ENCODE results near the gene MGRN1.

MGRN1 gene

DNA sequence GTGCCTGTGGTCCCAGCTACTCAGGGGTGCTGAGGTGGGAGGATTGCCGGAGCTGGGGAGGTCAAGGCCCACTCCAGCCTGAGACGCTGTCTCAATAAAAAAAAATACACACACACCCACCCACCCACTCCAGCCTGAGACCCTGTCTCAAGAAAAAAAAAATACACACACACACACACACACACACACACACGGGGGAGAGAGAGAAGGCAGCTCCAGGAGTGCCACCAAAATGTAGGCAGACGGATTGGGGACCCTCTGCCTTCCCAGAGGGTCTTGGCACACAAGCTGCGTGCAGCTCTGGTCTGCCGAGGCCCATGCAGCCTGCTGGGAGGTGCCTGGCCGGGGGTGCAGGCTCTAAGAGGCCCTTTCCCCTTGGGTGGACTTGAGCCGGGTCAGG lies 62.8 kb downstream of the MGRN1 start:
- Histone ChIP-seq H3K4me3 (replicated peaks; ENCODE audit: low read depth, low read length) (no peak overlapping the region), H3K36me3 (ENCODE audit: control insufficient read depth, insufficient read depth, low read length) (peaks cover 42% of the 10 kb centered on the region), H3K27me3 (replicated peaks; ENCODE audit: control insufficient read depth, insufficient read depth, low read length) (no peaks in the 10 kb centered on the region)
- TF ChIP-seq, protein P1, sequence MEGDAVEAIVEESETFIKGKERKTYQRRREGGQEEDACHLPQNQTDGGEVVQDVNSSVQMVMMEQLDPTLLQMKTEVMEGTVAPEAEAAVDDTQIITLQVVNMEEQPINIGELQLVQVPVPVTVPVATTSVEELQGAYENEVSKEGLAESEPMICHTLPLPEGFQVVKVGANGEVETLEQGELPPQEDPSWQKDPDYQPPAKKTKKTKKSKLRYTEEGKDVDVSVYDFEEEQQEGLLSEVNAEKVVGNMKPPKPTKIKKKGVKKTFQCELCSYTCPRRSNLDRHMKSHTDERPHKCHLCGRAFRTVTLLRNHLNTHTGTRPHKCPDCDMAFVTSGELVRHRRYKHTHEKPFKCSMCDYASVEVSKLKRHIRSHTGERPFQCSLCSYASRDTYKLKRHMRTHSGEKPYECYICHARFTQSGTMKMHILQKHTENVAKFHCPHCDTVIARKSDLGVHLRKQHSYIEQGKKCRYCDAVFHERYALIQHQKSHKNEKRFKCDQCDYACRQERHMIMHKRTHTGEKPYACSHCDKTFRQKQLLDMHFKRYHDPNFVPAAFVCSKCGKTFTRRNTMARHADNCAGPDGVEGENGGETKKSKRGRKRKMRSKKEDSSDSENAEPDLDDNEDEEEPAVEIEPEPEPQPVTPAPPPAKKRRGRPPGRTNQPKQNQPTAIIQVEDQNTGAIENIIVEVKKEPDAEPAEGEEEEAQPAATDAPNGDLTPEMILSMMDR (IDR thresholded peaks at IDR 0.05; ENCODE audit: insufficient read depth, low read length, poor library complexity, severe bottlenecking) = no peak
- DNase-seq (ENCODE audit: extremely low read depth, insufficient read length) = no peak

DNA sequence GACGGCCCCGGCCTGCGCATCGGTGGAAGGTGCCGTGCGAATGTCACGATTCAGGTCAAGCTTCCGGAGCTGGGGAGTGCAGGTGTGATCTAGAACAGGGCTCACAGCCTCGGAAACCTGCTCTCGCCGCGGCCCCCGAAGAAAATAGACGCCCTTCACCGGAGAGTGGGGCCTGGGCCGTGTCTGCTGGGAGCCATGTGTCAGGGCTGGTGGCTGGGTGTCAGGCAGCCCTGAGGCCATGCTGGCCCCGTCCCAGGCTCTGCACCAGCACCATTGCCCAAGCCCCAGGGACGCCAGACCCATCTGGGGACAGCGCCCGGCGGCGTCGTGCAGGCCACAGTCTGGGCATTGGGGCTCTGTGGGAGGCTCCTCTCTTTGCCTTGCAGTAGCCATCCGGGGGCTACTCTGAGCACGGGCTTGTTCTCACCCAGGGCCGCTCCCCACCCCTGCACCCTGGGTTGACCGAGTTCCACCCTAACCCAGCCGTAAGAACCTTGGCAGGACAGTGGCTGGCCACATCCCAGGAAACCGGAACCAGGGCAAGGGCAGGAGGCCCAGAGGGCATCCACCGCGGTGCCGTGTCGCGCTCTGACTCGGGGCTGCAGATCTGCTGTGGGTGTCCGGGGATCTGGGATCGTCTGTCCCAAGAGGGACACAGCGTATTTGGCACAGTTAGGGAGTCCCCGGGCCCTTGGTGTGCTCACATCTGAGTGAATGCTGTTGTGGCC lies 63.5 kb downstream of the MGRN1 start:
- peaks cover 36% of the 10 kb centered on the region for H3K36me3 ChIP-seq (ENCODE audit: control insufficient read depth, insufficient read depth, low read length)
- no peak for DNase-seq (ENCODE audit: extremely low read depth, insufficient read length)
- no peaks in the 10 kb centered on the region for H3K27me3 ChIP-seq (replicated peaks; ENCODE audit: control insufficient read depth, insufficient read depth, low read length)

DNA sequence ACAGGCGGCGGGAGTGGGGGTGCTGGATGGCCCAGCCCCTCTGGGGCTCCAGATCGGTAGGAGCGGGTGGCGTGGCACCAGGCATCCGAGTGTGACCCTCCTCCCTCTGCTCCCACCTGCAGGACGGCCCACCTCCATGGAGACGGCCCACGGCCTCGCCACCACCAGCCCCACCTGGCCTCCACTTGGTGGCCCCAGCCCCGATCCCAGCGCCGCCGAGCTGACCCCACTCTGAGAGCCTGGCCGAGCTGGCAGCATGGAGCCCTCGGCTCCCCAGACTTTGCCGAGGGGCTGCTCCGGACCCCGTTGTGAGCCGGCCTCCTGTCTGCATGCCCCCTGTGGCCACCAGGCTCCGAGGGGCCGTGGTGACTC lies 64.0 kb downstream of the MGRN1 start:
- peaks cover 32% of the 10 kb centered on the region for H3K36me3 ChIP-seq (ENCODE audit: control insufficient read depth, insufficient read depth, low read length)

More for the DNA sequence above, 63.5 kb downstream of the MGRN1 start:
- H3K4me3 ChIP-seq (replicated peaks; ENCODE audit: low read depth, low read length) = no peak overlapping the region
- TF ChIP-seq, protein P1 (IDR thresholded peaks at IDR 0.05; ENCODE audit: insufficient read depth, low read length, poor library complexity, severe bottlenecking) = no peak

DNA sequence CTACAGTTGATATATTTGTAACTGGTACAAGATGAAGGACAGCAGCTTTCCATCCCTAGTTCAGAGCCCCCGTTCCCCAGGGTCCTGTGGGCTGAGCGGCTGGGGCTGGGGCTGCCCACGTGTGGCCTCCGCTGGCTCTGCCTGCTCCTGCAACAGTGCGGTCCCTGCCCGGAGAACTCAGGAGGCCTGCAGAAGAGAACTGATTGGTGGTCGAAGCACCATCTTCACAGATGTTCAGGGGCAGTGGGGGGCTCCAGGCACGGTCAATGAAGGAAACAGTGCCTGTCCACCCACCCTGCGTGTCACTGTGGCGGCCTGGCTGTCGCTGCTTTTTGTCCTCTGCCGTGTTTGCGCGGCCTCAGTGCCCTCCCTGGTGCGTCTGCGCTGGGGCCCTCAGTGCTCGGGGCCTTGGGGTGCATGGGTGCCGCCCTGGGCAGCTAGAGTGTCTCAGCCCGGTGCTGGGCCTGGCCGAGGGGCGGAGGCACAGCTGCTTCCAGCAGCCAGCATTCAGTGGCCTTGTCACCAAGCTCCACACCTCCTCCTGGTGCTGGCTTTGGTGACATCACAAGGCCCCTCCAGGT lies 64.6 kb downstream of the MGRN1 start:
- TF ChIP-seq, protein P1 (IDR thresholded peaks at IDR 0.05; ENCODE audit: insufficient read depth, low read length, poor library complexity, severe bottlenecking) = no peak
- peaks cover 28% of the 10 kb centered on the region for H3K36me3 ChIP-seq (ENCODE audit: control insufficient read depth, insufficient read depth, low read length)

More for the DNA sequence above, 64.0 kb downstream of the MGRN1 start:
- no peaks in the 10 kb centered on the region for H3K27me3 ChIP-seq (replicated peaks; ENCODE audit: control insufficient read depth, insufficient read depth, low read length)
- TF ChIP-seq, protein P1 (IDR thresholded peaks at IDR 0.05; ENCODE audit: insufficient read depth, low read length, poor library complexity, severe bottlenecking) = no peak
- H3K4me3 ChIP-seq (replicated peaks; ENCODE audit: low read depth, low read length) = no peak overlapping the region
- DNase-seq (ENCODE audit: extremely low read depth, insufficient read length) = no peak

DNA sequence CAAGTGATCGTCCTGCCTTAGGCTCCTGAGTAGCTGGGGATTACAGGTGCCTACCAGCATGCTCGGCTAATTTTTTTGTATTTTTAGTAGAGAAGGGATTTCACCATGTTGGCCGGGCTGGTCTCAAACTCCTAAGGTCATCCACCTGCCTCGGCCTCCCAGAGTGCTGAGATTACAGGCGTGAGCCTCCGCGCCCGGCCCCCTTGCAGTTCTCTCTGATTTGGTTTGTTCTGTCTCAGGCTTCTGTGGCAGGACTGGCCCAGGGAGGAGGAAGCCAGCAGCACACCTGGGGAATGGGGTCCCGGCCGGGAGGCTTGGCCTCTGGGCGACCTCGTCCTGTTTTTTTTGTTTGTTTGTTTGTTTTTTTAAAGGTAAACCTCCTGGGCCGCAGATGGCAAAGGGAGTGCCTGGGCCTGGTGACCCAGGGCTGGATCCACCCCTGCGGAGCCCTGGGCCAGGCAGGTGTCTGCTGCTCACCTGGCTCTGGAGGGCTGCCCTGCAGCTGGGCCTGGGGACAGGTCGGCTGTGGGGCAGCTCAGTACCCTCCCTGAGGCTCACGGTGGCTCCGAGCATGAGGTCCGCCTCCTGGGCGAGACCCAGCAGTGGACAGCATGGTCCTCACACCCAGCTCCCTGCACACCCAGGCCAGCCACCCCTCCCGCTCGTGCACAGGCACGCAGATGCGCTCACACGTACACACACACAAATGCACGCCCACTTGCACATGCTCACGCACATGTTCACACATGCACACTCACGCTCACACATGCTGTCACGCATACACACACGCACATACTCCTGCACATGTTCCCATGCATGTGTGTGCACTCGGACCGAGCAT lies 65.5 kb downstream of the MGRN1 start:
- Histone ChIP-seq H3K4me3 (replicated peaks; ENCODE audit: low read depth, low read length) (no peak overlapping the region), H3K36me3 (ENCODE audit: control insufficient read depth, insufficient read depth, low read length) (peaks cover 22% of the 10 kb centered on the region), H3K27me3 (replicated peaks; ENCODE audit: control insufficient read depth, insufficient read depth, low read length) (no peaks in the 10 kb centered on the region)
- no peak for DNase-seq (ENCODE audit: extremely low read depth, insufficient read length)
- TF ChIP-seq, protein P1 (IDR thresholded peaks at IDR 0.05; ENCODE audit: insufficient read depth, low read length, poor library complexity, severe bottlenecking) = no peak

More for the DNA sequence above, 64.6 kb downstream of the MGRN1 start:
- DNase-seq (ENCODE audit: extremely low read depth, insufficient read length) = no peak
- H3K4me3 ChIP-seq (replicated peaks; ENCODE audit: low read depth, low read length) = no peak overlapping the region
- H3K27me3 ChIP-seq (replicated peaks; ENCODE audit: control insufficient read depth, insufficient read depth, low read length) = no peaks in the 10 kb centered on the region
